IMR-90 (cell line): Measurements from ENCODE around the gene NLGN1. TPM values are rescaled to one million over a fixed set of nuclear protein-coding genes. Genes with fewer than 3 reads are reported as not detected.
A peak's percentile ranks its signal among the peaks of the same experiment; 100 is the strongest.

Source experiments
- ATAC-seq: fragments of 200-7000 bp; cut with Tn5 transposase; 2 replicates; pipeline ENCODE4 v1.9.1; 2020; ENCODE audit warnings: low read depth, mild to moderate bottlenecking, moderate library complexity
- BruUV-seq: library from RNA; stranded (reverse); fragments of 400-500 nt; replicated peaks from 2 replicates; lab custom pipeline; 2021; lab: Mats Ljungman, UMichigan
- CTCF ChIA-PET: fragments of 300-600 bp; formaldehyde crosslinking; extraction: SDS; loops from one replicate; lab custom pipeline; 2021; ENCODE audit warnings: antibody characterized with exemption; lab: Yijun Ruan, JAX
- POLR2A ChIA-PET: fragments of 300-600 bp; sonication (Branson Sonifier 250); formaldehyde crosslinking; loops from one replicate; lab custom pipeline; 2022; ENCODE audit warnings: antibody characterized with exemption; ENCODE audit not compliant: unreplicated experiment; lab: Charles Lee
- DNase-seq: peaks from one replicate; pipeline ENCODE4 v3.0.0; 2013
- H2AFZ ChIP-seq: replicated peaks from 2 replicates; pipeline ENCODE3; 2013; ENCODE audit warnings: low read length, mild to moderate bottlenecking; ENCODE audit not compliant: poor library complexity
- H2AK5ac ChIP-seq: 2 replicates; pipeline ENCODE4 v1.6.1; 2013; ENCODE audit warnings: low read depth, low read length, inconsistent platforms
- H2AK9ac ChIP-seq: replicated peaks from 2 replicates; pipeline ENCODE3; 2013; ENCODE audit warnings: mild to moderate bottlenecking, low read depth, low read length, moderate library complexity; ENCODE audit not compliant: poor library complexity
- H2BK120ac ChIP-seq: 2 replicates; pipeline ENCODE4 v1.6.1; 2013; ENCODE audit warnings: low read depth, low read length, inconsistent platforms
- H2BK15ac ChIP-seq: 3 replicates; pipeline ENCODE4 v1.6.1; 2013; ENCODE audit warnings: low read depth, low read length, inconsistent platforms
- H2BK20ac ChIP-seq: 2 replicates; pipeline ENCODE4 v1.6.1; 2013; ENCODE audit warnings: low read depth, mild to moderate bottlenecking, inconsistent platforms, low read length, moderate library complexity
- H2BK5ac ChIP-seq: 2 replicates; pipeline ENCODE4 v1.6.1; 2013; ENCODE audit warnings: mild to moderate bottlenecking, low read depth, low read length, inconsistent platforms; ENCODE audit not compliant: poor library complexity, severe bottlenecking
- H3K14ac ChIP-seq: replicated peaks from 2 replicates; pipeline ENCODE4 v1.6.1; 2013; ENCODE audit warnings: low read depth, low read length, inconsistent platforms
- H3K18ac ChIP-seq: 2 replicates; pipeline ENCODE4 v1.6.1; 2013; ENCODE audit warnings: low read depth, low read length, control low read depth
- H3K23ac ChIP-seq: 2 replicates; pipeline ENCODE4 v1.6.1; 2013; ENCODE audit warnings: low read depth, low read length, inconsistent platforms
- H3K27ac ChIP-seq: 2 replicates; pipeline ENCODE4 v1.5.1; 2013; ENCODE audit warnings: mild to moderate bottlenecking, control low read depth, low read length; ENCODE audit not compliant: insufficient read depth
- H3K27me3 ChIP-seq: 2 replicates; pipeline ENCODE4 v1.6.1; 2013; ENCODE audit warnings: low read length; ENCODE audit not compliant: control insufficient read depth, insufficient read depth
- H3K36me3 ChIP-seq: 2 replicates; pipeline ENCODE4 v1.6.1; 2013; ENCODE audit warnings: low read length, mixed read lengths; ENCODE audit not compliant: control insufficient read depth, insufficient read depth
- H3K4ac ChIP-seq: 2 replicates; pipeline ENCODE4 v1.6.1; 2013; ENCODE audit warnings: low read depth, low read length, inconsistent platforms
- H3K4me1 ChIP-seq: 2 replicates; pipeline ENCODE4 v1.6.1; 2013; ENCODE audit warnings: low read length, mixed read lengths; ENCODE audit not compliant: control insufficient read depth, insufficient read depth
- H3K4me2 ChIP-seq: 2 replicates; pipeline ENCODE4 v1.6.1; 2013; ENCODE audit warnings: low read depth, mild to moderate bottlenecking, control low read depth, low read length, moderate library complexity
- H3K4me3 ChIP-seq: 2 replicates; pipeline ENCODE4 v1.5.1; 2013; ENCODE audit warnings: low read depth, mild to moderate bottlenecking, control low read depth, low read length, moderate library complexity; ENCODE audit not compliant: insufficient read depth
- H3K56ac ChIP-seq: 2 replicates; pipeline ENCODE4 v1.6.1; 2013; ENCODE audit warnings: low read length, inconsistent platforms; ENCODE audit not compliant: insufficient read depth; ENCODE audit errors: extremely low read depth
- H3K79me1 ChIP-seq, 2 experiments: 2 replicates each; pipeline ENCODE4 v1.6.1; 2013; ENCODE audit warnings: low read length in 2 of 2, inconsistent platforms in 1 of 2, low read depth in 1 of 2
- H3K9ac ChIP-seq: 2 replicates; pipeline ENCODE4 v1.6.1; 2013; ENCODE audit warnings: low read depth, low read length, control low read depth
- H3K9me1 ChIP-seq: 2 replicates; pipeline ENCODE4 v1.6.1; 2013; ENCODE audit warnings: low read length, inconsistent platforms; ENCODE audit not compliant: insufficient read depth
- H3K9me3 ChIP-seq: 2 replicates; pipeline ENCODE4 v1.6.1; 2013; ENCODE audit warnings: low read length; ENCODE audit not compliant: control insufficient read depth, insufficient read depth
- H4K20me1 ChIP-seq: 2 replicates; pipeline ENCODE4 v1.6.1; 2013; ENCODE audit warnings: low read length, inconsistent platforms; ENCODE audit not compliant: insufficient read depth
- H4K5ac ChIP-seq: 2 replicates; pipeline ENCODE4 v1.6.1; 2013; ENCODE audit warnings: mild to moderate bottlenecking, low read depth, low read length, control low read depth
- H4K8ac ChIP-seq, 2 experiments: 2 replicates each; pipeline ENCODE4 v1.6.1; 2013; ENCODE audit warnings: low read depth in 2 of 2, low read length in 2 of 2, control low read depth in 1 of 2, inconsistent platforms in 1 of 2
- H4K91ac ChIP-seq: 2 replicates; pipeline ENCODE4 v1.6.1; 2013; ENCODE audit warnings: low read depth, low read length, inconsistent platforms; ENCODE audit not compliant: insufficient read depth
- BHLHE40 ChIP-seq: fragments of 150-350 bp; IDR thresholded peaks from 2 replicates; pipeline ENCODE4 v1.6.1; 2016; ENCODE audit warnings: mild to moderate bottlenecking, low read depth, low read length
- CEBPB ChIP-seq: IDR thresholded peaks from 2 replicates; pipeline ENCODE4 v1.6.1; 2012; ENCODE audit warnings: low read depth, low read length, improper control_type of control experiment
- CHD1 ChIP-seq: IDR thresholded peaks from 2 replicates; pipeline ENCODE4 v1.6.1; 2012; ENCODE audit warnings: low read depth, low read length, improper control_type of control experiment
- FOS ChIP-seq: fragments of 150-350 bp; IDR thresholded peaks from 2 replicates; pipeline ENCODE4 v1.6.1; 2016; ENCODE audit warnings: low read depth, low read length
- MAFK ChIP-seq: IDR thresholded peaks from 2 replicates; pipeline ENCODE4 v1.6.1; 2012; ENCODE audit warnings: low read depth, low read length, improper control_type of control experiment
- MAZ ChIP-seq: IDR thresholded peaks from 2 replicates; pipeline ENCODE4 v1.6.1; 2012; ENCODE audit warnings: low read depth, mild to moderate bottlenecking, low read length, improper control_type of control experiment, moderate library complexity, borderline replicate concordance
- MXI1 ChIP-seq: IDR thresholded peaks from 2 replicates; pipeline ENCODE4 v1.6.1; 2012; ENCODE audit warnings: low read depth, mild to moderate bottlenecking, low read length, moderate library complexity, borderline replicate concordance
- NFE2L2 ChIP-seq: fragments of 150-350 bp; IDR thresholded peaks from 2 replicates; pipeline ENCODE4 v1.6.1; 2016; ENCODE audit warnings: low read depth, mild to moderate bottlenecking, low read length
- POLR2A ChIP-seq: IDR thresholded peaks from 2 replicates; pipeline ENCODE4 v1.6.1; 2012; ENCODE audit warnings: mild to moderate bottlenecking, low read depth, low read length
- RAD21 ChIP-seq: IDR thresholded peaks from 2 replicates; pipeline ENCODE4 v1.6.1; 2012; ENCODE audit warnings: low read length, improper control_type of control experiment
- RCOR1 ChIP-seq: IDR thresholded peaks from 2 replicates; pipeline ENCODE4 v1.6.1; 2012; ENCODE audit warnings: mild to moderate bottlenecking, low read length, improper control_type of control experiment; ENCODE audit not compliant: insufficient replicate concordance
- RFX5 ChIP-seq: IDR thresholded peaks from 2 replicates; pipeline ENCODE4 v1.8.0; 2012; ENCODE audit warnings: low read depth, mild to moderate bottlenecking, low read length, moderate library complexity
- SMC3 ChIP-seq: fragments of 150-350 bp; IDR thresholded peaks from 2 replicates; pipeline ENCODE4 v1.6.1; 2016; ENCODE audit warnings: low read depth, mild to moderate bottlenecking, antibody characterized with exemption, low read length, moderate library complexity
- WGBS, 2 experiments: methylation state at CpG; one replicate each; pipeline versions ENCODE4 v1.1.5 to v1.1.7; 2013; ENCODE audit warnings: missing lambda C conversion rate in 2 of 2; ENCODE audit not compliant: insufficient read length in 1 of 2; ENCODE audit errors: extremely low coverage in 2 of 2; 5-methylcytosine and 5-hydroxymethylcytosine counted together
- dilution Hi-C: fragments of 300-500 bp; cut with HindIII; formaldehyde crosslinking; loops from one replicate; pipeline ENCODE4 v1.14.3; 2018; ENCODE audit warnings: low sequenced_read_pairs; ENCODE audit not compliant: unreplicated experiment
- in situ Hi-C: fragments of 300-500 bp; cut with MboI; formaldehyde crosslinking; loops from 3 replicates; pipeline ENCODE4 v1.14.3; 2019; ENCODE audit warnings: low sequenced_read_pairs, inconsistent platforms, mixed read lengths
- intact Hi-C: fragments of 100-400 bp; cut with micrococcal nuclease; formaldehyde crosslinking; loops from 2 replicates; pipeline ENCODE4 v1.10.0; 2022
- polyA plus RNA-seq, 3 experiments: library from polyadenylated mRNA; depleted of rRNA; stranded (reverse); fragments of >200 nt; gene quantifications; 2 replicates each; pipeline ENCODE4 v1.2.3, GENCODE V29; 2012; ENCODE audit warnings: low replicate concordance in 1 of 3
- total RNA-seq: library from RNA; depleted of rRNA; stranded (reverse); fragments of >200 nt; gene quantifications from 2 replicates; pipeline ENCODE4 v1.2.3, GENCODE V29; 2012
- TF ChIP-seq, protein P1 (sequence below): fragments of 150-350 bp; IDR thresholded peaks from 2 replicates; pipeline ENCODE4 v1.6.1; 2017; ENCODE audit warnings: mild to moderate bottlenecking, antibody characterized with exemption, low read length, low read depth
- TF ChIP-seq, protein P2 (sequence below): conservative IDR thresholded peaks from 2 replicates; pipeline ENCODE4 v1.5.1; 2012; ENCODE audit warnings: mild to moderate bottlenecking, low read depth, low read length, improper control_type of control experiment
- TF ChIP-seq, protein P3 (sequence below): fragments of 150-350 bp; IDR thresholded peaks from 2 replicates; pipeline ENCODE4 v1.6.1; 2016; ENCODE audit warnings: low read depth, mild to moderate bottlenecking, low read length, moderate library complexity, borderline replicate concordance

The NLGN1 gene
- total and polyA plus RNA-seq, 2 of the 4 experiments (the other 2 are of a cell fraction), result 1.8 to 12.5 TPM

DNA sequence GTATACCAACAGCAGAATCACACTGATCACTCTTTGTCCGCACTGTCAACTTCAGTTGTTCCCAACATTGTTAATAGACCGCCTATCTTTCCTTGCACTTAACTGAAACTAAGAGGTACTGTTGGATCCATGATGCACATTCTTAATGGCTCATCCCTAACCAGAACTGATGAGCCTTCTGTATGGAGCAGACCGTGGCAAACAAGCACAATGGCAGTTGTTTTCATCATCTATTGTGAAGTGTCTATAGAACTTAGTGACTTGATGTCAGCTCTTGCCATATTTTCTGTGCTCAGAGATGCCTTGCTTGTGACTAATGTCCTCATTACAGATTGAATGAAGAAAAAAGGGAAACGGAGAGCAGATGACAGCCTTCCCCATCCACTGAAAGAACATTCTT, 347.4 kb downstream of the NLGN1 start:
- BruUV-seq, result no TSS peak

More for the DNA sequence above, 347.4 kb downstream of the NLGN1 start:
- H3K27me3 ChIP-seq, result no peaks in the 10 kb centered on the region
- intact Hi-C loops, result no loop called here
- dilution Hi-C loops, result no loop called here
- H3K27ac ChIP-seq, result no peak overlapping the region
- TF ChIP-seq RFX5 (no peak), MAZ (no peak), POLR2A (no peak), CHD1 (no peak), NFE2L2 (no peak), BHLHE40 (no peak), MXI1 (no peak), RAD21 (no peak), CEBPB (no peak), RCOR1 (no peak), MAFK (no peak), SMC3 (no peak), FOS (no peak)
- TF ChIP-seq, protein P1, sequence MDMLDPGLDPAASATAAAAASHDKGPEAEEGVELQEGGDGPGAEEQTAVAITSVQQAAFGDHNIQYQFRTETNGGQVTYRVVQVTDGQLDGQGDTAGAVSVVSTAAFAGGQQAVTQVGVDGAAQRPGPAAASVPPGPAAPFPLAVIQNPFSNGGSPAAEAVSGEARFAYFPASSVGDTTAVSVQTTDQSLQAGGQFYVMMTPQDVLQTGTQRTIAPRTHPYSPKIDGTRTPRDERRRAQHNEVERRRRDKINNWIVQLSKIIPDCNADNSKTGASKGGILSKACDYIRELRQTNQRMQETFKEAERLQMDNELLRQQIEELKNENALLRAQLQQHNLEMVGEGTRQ, result no peak
- TF ChIP-seq, protein P2, sequence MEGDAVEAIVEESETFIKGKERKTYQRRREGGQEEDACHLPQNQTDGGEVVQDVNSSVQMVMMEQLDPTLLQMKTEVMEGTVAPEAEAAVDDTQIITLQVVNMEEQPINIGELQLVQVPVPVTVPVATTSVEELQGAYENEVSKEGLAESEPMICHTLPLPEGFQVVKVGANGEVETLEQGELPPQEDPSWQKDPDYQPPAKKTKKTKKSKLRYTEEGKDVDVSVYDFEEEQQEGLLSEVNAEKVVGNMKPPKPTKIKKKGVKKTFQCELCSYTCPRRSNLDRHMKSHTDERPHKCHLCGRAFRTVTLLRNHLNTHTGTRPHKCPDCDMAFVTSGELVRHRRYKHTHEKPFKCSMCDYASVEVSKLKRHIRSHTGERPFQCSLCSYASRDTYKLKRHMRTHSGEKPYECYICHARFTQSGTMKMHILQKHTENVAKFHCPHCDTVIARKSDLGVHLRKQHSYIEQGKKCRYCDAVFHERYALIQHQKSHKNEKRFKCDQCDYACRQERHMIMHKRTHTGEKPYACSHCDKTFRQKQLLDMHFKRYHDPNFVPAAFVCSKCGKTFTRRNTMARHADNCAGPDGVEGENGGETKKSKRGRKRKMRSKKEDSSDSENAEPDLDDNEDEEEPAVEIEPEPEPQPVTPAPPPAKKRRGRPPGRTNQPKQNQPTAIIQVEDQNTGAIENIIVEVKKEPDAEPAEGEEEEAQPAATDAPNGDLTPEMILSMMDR, result no peak
- TF ChIP-seq, protein P3, sequence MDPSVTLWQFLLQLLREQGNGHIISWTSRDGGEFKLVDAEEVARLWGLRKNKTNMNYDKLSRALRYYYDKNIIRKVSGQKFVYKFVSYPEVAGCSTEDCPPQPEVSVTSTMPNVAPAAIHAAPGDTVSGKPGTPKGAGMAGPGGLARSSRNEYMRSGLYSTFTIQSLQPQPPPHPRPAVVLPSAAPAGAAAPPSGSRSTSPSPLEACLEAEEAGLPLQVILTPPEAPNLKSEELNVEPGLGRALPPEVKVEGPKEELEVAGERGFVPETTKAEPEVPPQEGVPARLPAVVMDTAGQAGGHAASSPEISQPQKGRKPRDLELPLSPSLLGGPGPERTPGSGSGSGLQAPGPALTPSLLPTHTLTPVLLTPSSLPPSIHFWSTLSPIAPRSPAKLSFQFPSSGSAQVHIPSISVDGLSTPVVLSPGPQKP, result no peak
- H3K4me3 ChIP-seq, result no peak overlapping the region
- H2BK20ac ChIP-seq, result peak overlapping the region; percentile 56; the same call in 1 of the 2 replicates
- no peak overlapping the region for H3K9ac ChIP-seq
- no peak overlapping the region for H4K5ac ChIP-seq
- H2AFZ ChIP-seq, result peak overlapping the region; percentile 58
- peak overlapping the region; percentile 29; the same call in 1 of the 2 replicates for H3K23ac ChIP-seq
- no peak overlapping the region for H3K4me2 ChIP-seq
- POLR2A ChIA-PET, result interaction anchor here (0.6 kb wide), 1 partner anchor 249 kb away, joined by 3 read pairs; no protein-coding TSS in a partner anchor
- H3K14ac ChIP-seq, result no peak overlapping the region; the same call in 1 of the 2 replicates
- peaks cover 2% of the 10 kb centered on the region; the same call in 1 of the 2 replicates for H3K4me1 ChIP-seq
- H3K18ac ChIP-seq, result no peak overlapping the region
- no peak overlapping the region for H3K56ac ChIP-seq
- 0 out of 2 replicates have a peak, but pooled peaks cover 2% of the 10 kb centered on the region for H3K9me1 ChIP-seq
- H4K8ac ChIP-seq, result no peak overlapping the region
- H2BK5ac ChIP-seq, result no peak overlapping the region
- H2BK120ac ChIP-seq, result peak overlapping the region; percentile 70
- WGBS, 2 experiments, result no CpG with 5 or more reads among the region's 4 CpGs
- CTCF ChIA-PET, result no interaction called here
- H2BK15ac ChIP-seq, result peak overlapping the region; percentile 14; the same call in 1 of the 3 replicates
- no peaks in the 10 kb centered on the region for H3K79me1 ChIP-seq
- no peaks in the 10 kb centered on the region for H3K36me3 ChIP-seq
- H2AK9ac ChIP-seq, result no peak overlapping the region
- DNase-seq (no peak), ATAC-seq (no peak)
- peak overlapping the region; percentile 15; the same call in 1 of the 2 replicates for H3K4ac ChIP-seq
- H4K91ac ChIP-seq, result no peak overlapping the region; the same call in 1 of the 2 replicates
- H4K20me1 ChIP-seq, result no peaks in the 10 kb centered on the region
- no peaks in the 10 kb centered on the region for H3K9me3 ChIP-seq
- H2AK5ac ChIP-seq, result peak overlapping the region; percentile 2; the same call in 1 of the 2 replicates
- in situ Hi-C loops, result no loop called here
